PFSK-1 (cell line): ENCODE data around the gene TMEM45A.

ENCODE experiments used
- FOXP2 ChIP-seq: optimal IDR thresholded peaks from 2 replicates; pipeline ENCODE3; 2011; ENCODE audit warnings: borderline replicate concordance, control low read depth, inconsistent platforms; ENCODE audit not compliant: insufficient read depth; ENCODE audit errors: extremely low read length, extremely low read depth
- POLR2AphosphoS5 ChIP-seq: IDR thresholded peaks from 2 replicates; pipeline ENCODE4 v1.6.1; 2012; ENCODE audit warnings: low read depth, mild to moderate bottlenecking, control low read depth, low read length, moderate library complexity
- REST ChIP-seq, 2 experiments: IDR thresholded peaks; 2 replicates each; pipeline versions ENCODE4 v1.6.1 to v1.8.0; 2011 to 2012; ENCODE audit warnings: low read depth in 2 of 2, low read length in 2 of 2, control low read depth in 1 of 2, inconsistent platforms in 1 of 2, mild to moderate bottlenecking in 1 of 2, moderate library complexity in 1 of 2; ENCODE audit not compliant: insufficient read depth in 1 of 2
- SIN3A ChIP-seq: IDR thresholded peaks from 2 replicates; pipeline ENCODE4 v1.6.1; 2012; ENCODE audit warnings: mild to moderate bottlenecking, low read length, moderate library complexity, borderline replicate concordance; ENCODE audit not compliant: insufficient read depth
- TAF1 ChIP-seq: IDR thresholded peaks from 2 replicates; pipeline ENCODE4 v1.6.1; 2012; ENCODE audit warnings: low read length, control low read depth, borderline replicate concordance; ENCODE audit not compliant: insufficient read depth

The TMEM45A gene

DNA sequence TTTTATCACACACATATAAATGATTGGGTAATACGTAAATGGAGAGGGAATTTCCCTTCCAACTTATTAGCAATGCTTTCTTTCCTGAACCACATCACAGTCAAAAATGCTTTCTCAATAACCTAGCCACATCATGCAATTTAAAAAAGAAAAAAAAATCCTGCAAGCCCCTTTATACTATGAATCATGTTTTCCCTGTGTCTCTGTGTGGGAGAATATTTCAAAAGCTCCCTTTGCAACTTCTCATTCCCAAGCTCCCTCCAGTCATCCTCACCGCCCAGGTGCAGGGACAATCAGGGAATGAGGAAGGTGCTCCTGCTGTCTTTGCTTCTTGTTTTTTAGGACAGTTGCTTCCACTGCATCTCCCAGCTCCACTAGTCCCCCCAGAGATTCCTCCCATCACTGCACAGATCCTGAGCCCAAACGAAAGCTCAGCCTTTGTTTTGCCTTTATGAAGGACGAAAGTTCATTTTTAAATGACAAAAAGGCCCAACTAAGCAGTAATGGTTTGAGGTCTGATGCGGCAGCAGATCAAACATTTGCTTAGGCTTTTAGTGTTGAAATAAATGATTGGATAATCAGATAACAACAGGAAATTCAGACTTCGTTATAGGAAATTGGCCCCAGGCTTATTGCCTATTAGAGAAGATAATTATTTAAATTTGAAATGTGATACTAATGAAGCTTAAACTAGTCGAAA lies 69.2 kb downstream of the TMEM45A start:
- no peak for TF ChIP-seq SIN3A
- TF ChIP-seq REST (IDR thresholded peaks at IDR 0.05; ENCODE audit: insufficient read depth in 1 of 2, low read depth in 2 of 2, low read length in 2 of 2), result no peak
- TF ChIP-seq TAF1, result no peak
- TF ChIP-seq POLR2AphosphoS5, result no peak
- no peak for TF ChIP-seq FOXP2

DNA sequence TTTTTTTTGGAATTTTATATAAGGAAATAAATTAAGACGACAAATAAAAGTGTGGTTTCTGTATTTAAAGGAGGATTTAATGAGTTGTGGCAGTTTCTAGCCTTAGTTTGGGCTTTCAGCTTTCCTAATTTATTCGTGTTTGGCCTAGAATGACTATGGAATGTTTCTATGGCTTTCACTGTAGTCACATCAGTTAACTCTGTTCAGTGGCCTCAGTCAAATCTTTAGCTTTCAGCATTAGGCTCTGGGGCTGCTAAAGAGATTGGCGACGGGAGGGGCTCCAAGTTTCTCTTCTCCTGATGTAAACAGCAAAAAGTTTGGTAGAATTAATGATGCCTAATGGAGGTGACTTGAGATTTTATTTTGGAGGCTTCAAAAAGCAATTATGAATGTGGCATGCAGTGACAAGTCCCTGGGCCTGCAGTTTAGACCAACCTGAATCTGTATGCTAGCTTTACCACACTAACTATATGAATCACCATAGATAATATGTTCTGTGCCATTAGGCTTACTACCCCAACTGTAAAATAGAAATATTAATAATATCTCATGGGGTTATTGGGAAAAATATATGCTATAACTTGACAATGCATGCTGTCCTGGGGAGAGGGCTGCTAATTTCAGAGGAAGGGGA lies 69.9 kb downstream of the TMEM45A start:
- no peak for TF ChIP-seq REST (IDR thresholded peaks at IDR 0.05; ENCODE audit: insufficient read depth in 1 of 2, low read depth in 2 of 2, low read length in 2 of 2)
- no peak for TF ChIP-seq SIN3A
- no peak for TF ChIP-seq TAF1
- TF ChIP-seq FOXP2, result no peak
- no peak for TF ChIP-seq POLR2AphosphoS5

GRCh38 chr3:100563228-100563627 lies 70.8 kb downstream of the TMEM45A start:
- TF ChIP-seq POLR2AphosphoS5 (no peak), SIN3A (no peak), TAF1 (no peak)

- TF ChIP-seq SIN3A (no peak), TAF1 (no peak)
These were observed 71.3 kb downstream of the TMEM45A start for GRCh38 chr3:100563652-100564211.

- TF ChIP-seq SIN3A (no peak), REST (IDR thresholded peaks at IDR 0.05; ENCODE audit: insufficient read depth in 1 of 2, low read depth in 2 of 2, low read length in 2 of 2) (no peak), FOXP2 (no peak), TAF1 (no peak), POLR2AphosphoS5 (no peak)
These were observed 78.4 kb downstream of the TMEM45A start for GRCh38 chr3:100570811-100571210.

GRCh38 chr3:100574536-100574935 lies 82.1 kb downstream of the TMEM45A start:
- TF ChIP-seq TAF1 (no peak), FOXP2 (no peak), SIN3A (no peak), POLR2AphosphoS5 (no peak), REST (IDR thresholded peaks at IDR 0.05; ENCODE audit: insufficient read depth in 1 of 2, low read depth in 2 of 2, low read length in 2 of 2) (no peak)
